Measurements from ENCODE around the gene HIF1A. TPM values are rescaled to one million over a fixed set of nuclear protein-coding genes. Genes with fewer than 3 reads are reported as not detected.
A peak's percentile ranks its signal among the peaks of the same experiment; 100 is the strongest.

The HIF1A gene
- total and polyA plus RNA-seq, 2 donors (not counting 1 experiment from before 2014, with no cell fraction given) = 332 to 407 TPM

DNA sequence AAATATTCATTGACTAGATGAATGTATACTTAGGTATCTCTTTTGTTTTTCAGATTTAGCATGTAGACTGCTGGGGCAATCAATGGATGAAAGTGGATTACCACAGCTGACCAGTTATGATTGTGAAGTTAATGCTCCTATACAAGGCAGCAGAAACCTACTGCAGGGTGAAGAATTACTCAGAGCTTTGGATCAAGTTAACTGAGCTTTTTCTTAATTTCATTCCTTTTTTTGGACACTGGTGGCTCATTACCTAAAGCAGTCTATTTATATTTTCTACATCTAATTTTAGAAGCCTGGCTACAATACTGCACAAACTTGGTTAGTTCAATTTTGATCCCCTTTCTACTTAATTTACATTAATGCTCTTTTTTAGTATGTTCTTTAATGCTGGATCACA is 51.6 kb downstream of the HIF1A start:
- Histone ChIP-seq H3K27me3 (ENCODE audit: control insufficient read depth, insufficient read depth, low read length) (no peaks in the 10 kb centered on the region), H3K27ac (ENCODE audit: insufficient read depth, low read length) (no peak overlapping the region), H3K9ac (ENCODE audit: insufficient read depth, low read length) (no peak overlapping the region), H3K4me2 (ENCODE audit: extremely low read depth, insufficient read depth, low read length) (peak overlapping the region; percentile 1), H2AFZ (ENCODE audit: low read length) (no peak overlapping the region), H3K4me3 (replicated peaks in 1 of 4; ENCODE audit: control extremely low read depth in 1 of 4, insufficient read depth in 1 of 4, low read depth in 3 of 4, low read length in 4 of 4) (no peak overlapping the region), H3K36me3 (ENCODE audit: control insufficient read depth, insufficient read depth, low read length) (peaks cover 12% of the 10 kb centered on the region), H4K20me1 (ENCODE audit: control insufficient read depth, extremely low read depth, insufficient read depth, low read length) (peaks cover 2% of the 10 kb centered on the region), H3K79me2 (ENCODE audit: control insufficient read depth, insufficient read depth, low read length) (peaks cover 70% of the 10 kb centered on the region), H3K9me3 (ENCODE audit: control insufficient read depth, insufficient read depth, low read depth, low read length) (no peaks in the 10 kb centered on the region), H3K4me1 (ENCODE audit: control insufficient read depth, extremely low read depth, insufficient read depth, low read length) (peaks cover 2% of the 10 kb centered on the region)
- TF ChIP-seq CTCF (conservative IDR thresholded peaks at IDR 0.05 in 1 of 2, IDR thresholded peaks at IDR 0.05 in 1 of 2; ENCODE audit: low read depth in 1 of 2, low read length in 2 of 2) (no peak), EZH2 (IDR thresholded peaks at IDR 0.05; ENCODE audit: low read length, missing control alignments) (no peak)
- no peak for DNase-seq (ENCODE audit: low read depth in 2 of 2)

GRCh38 chr14:61747342-61747741 is 52.0 kb downstream of the HIF1A start:
- no peak for TF ChIP-seq CTCF (conservative IDR thresholded peaks at IDR 0.05 in 1 of 2, IDR thresholded peaks at IDR 0.05 in 1 of 2; ENCODE audit: low read depth in 1 of 2, low read length in 2 of 2)
- no peak for TF ChIP-seq EZH2 (IDR thresholded peaks at IDR 0.05; ENCODE audit: low read length, missing control alignments)
- Histone ChIP-seq H3K9ac (ENCODE audit: insufficient read depth, low read length) (no peak overlapping the region), H3K4me2 (ENCODE audit: extremely low read depth, insufficient read depth, low read length) (peak overlapping the region; percentile 23), H3K4me1 (ENCODE audit: control insufficient read depth, extremely low read depth, insufficient read depth, low read length) (peaks cover 2% of the 10 kb centered on the region), H4K20me1 (ENCODE audit: control insufficient read depth, extremely low read depth, insufficient read depth, low read length) (peaks cover 2% of the 10 kb centered on the region), H3K79me2 (ENCODE audit: control insufficient read depth, insufficient read depth, low read length) (peaks cover 65% of the 10 kb centered on the region), H3K4me3 (replicated peaks in 1 of 4; ENCODE audit: control extremely low read depth in 1 of 4, insufficient read depth in 1 of 4, low read depth in 3 of 4, low read length in 4 of 4) (no peak overlapping the region), H3K27me3 (ENCODE audit: control insufficient read depth, insufficient read depth, low read length) (no peaks in the 10 kb centered on the region), H3K27ac (ENCODE audit: insufficient read depth, low read length) (no peak overlapping the region), H3K9me3 (ENCODE audit: control insufficient read depth, insufficient read depth, low read depth, low read length) (no peaks in the 10 kb centered on the region), H2AFZ (ENCODE audit: low read length) (no peak overlapping the region), H3K36me3 (ENCODE audit: control insufficient read depth, insufficient read depth, low read length) (peaks cover 9% of the 10 kb centered on the region)
- DNase-seq (ENCODE audit: low read depth in 2 of 2) = peak in 1 of 2 donors; percentile 46

DNA sequence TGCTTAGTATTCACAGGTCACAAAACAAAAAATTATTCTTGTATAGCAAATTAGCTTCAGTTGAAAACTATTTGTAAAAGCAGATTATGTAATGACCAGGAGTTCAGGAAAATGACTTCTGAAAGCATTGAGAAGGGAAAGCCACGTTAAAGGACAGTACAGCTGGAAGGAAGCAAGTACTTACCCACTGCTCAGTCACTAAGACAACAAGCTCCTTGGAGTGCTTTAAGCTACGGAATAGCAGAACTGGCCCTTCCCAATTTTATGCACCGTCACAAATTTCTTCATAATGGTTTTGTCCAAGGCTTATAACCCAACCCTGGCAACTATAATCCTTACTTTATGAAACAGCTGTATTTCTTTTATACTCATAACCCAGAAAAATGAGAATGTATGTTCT is 54.0 kb downstream of the HIF1A start:
- no peak overlapping the region for H3K27ac ChIP-seq (ENCODE audit: insufficient read depth, low read length)
- H3K27me3 ChIP-seq (ENCODE audit: control insufficient read depth, insufficient read depth, low read length) = no peaks in the 10 kb centered on the region
- peaks cover 6% of the 10 kb centered on the region for H3K36me3 ChIP-seq (ENCODE audit: control insufficient read depth, insufficient read depth, low read length)
- TF ChIP-seq EZH2 (IDR thresholded peaks at IDR 0.05; ENCODE audit: low read length, missing control alignments) (no peak), CTCF (conservative IDR thresholded peaks at IDR 0.05 in 1 of 2, IDR thresholded peaks at IDR 0.05 in 1 of 2; ENCODE audit: low read depth in 1 of 2, low read length in 2 of 2) (no peak)
- peaks cover 2% of the 10 kb centered on the region for H4K20me1 ChIP-seq (ENCODE audit: control insufficient read depth, extremely low read depth, insufficient read depth, low read length)
- H3K9me3 ChIP-seq (ENCODE audit: control insufficient read depth, insufficient read depth, low read depth, low read length) = no peaks in the 10 kb centered on the region
- peak overlapping the region in 2 of 4 experiments; percentile 24 to 48 for H3K4me3 ChIP-seq (replicated peaks in 1 of 4; ENCODE audit: control extremely low read depth in 1 of 4, insufficient read depth in 1 of 4, low read depth in 3 of 4, low read length in 4 of 4)
- H3K9ac ChIP-seq (ENCODE audit: insufficient read depth, low read length) = no peak overlapping the region
- H2AFZ ChIP-seq (ENCODE audit: low read length) = no peak overlapping the region
- H3K79me2 ChIP-seq (ENCODE audit: control insufficient read depth, insufficient read depth, low read length) = peaks cover 49% of the 10 kb centered on the region
- H3K4me1 ChIP-seq (ENCODE audit: control insufficient read depth, extremely low read depth, insufficient read depth, low read length) = peaks cover 4% of the 10 kb centered on the region
- H3K4me2 ChIP-seq (ENCODE audit: extremely low read depth, insufficient read depth, low read length) = peak overlapping the region; percentile 71
- DNase-seq (ENCODE audit: low read depth in 2 of 2) = peak in 1 of 2 donors; percentile 33
